Left kidney (tissue), 2 donors: ENCODE data around the gene S1PR3. TPM values are rescaled to one million over a fixed set of nuclear protein-coding genes. Genes with fewer than 3 reads are reported as not detected.

Experiments used
- DNase-seq: peaks from one replicate; pipeline ENCODE4 v3.0.0-alpha.2; 2013
- polyA plus RNA-seq: library from polyadenylated mRNA; unstranded; fragments of 120-200 nt; gene quantifications from one replicate; pipeline ENCODE4 v1.2.1, GENCODE V29; 2013; ENCODE audit not compliant: insufficient read length

The S1PR3 gene
- polyA plus RNA-seq, 1 donor = 52.7 TPM

GRCh38 chr9:89008055-89008743 lies 16.9 kb downstream of the S1PR3 start:
- no peak for DNase-seq

GRCh38 chr9:89008744-89009545 lies 17.7 kb downstream of the S1PR3 start:
- DNase-seq = no peak

- DNase-seq = no peak
Observed at GRCh38 chr9:89009546-89009840, 18.2 kb downstream of the S1PR3 start.

- no peak for DNase-seq
Observed at GRCh38 chr9:89010056-89010455, 18.8 kb downstream of the S1PR3 start.

- DNase-seq = no peak
Observed at GRCh38 chr9:89010526-89011111, 19.4 kb downstream of the S1PR3 start.

GRCh38 chr9:89011683-89012082 lies 20.4 kb downstream of the S1PR3 start:
- no peak for DNase-seq

GRCh38 chr9:89012294-89013042 lies 21.2 kb downstream of the S1PR3 start:
- no peak for DNase-seq

- no peak for DNase-seq
Observed at GRCh38 chr9:89013660-89014059, 22.4 kb downstream of the S1PR3 start.

- DNase-seq = no peak
Observed at GRCh38 chr9:89014153-89014552, 22.9 kb downstream of the S1PR3 start.

GRCh38 chr9:89015336-89015735 lies 24.1 kb downstream of the S1PR3 start:
- DNase-seq = no peak

GRCh38 chr9:89020754-89021153 lies 29.5 kb downstream of the S1PR3 start:
- DNase-seq = no peak

GRCh38 chr9:89021154-89021803 lies 30.0 kb downstream of the S1PR3 start:
- DNase-seq = no peak

GRCh38 chr9:89022001-89022759 lies 30.9 kb downstream of the S1PR3 start:
- no peak for DNase-seq

- no peak for DNase-seq
Observed at GRCh38 chr9:89022902-89023301, 31.6 kb downstream of the S1PR3 start.

GRCh38 chr9:89023740-89024139 lies 32.5 kb downstream of the S1PR3 start:
- no peak for DNase-seq

GRCh38 chr9:89024727-89025126 lies 33.5 kb downstream of the S1PR3 start:
- no peak for DNase-seq

- no peak for DNase-seq
Observed at GRCh38 chr9:89025553-89025952, 34.3 kb downstream of the S1PR3 start.

GRCh38 chr9:89026876-89027275 lies 35.6 kb downstream of the S1PR3 start:
- DNase-seq = no peak

GRCh38 chr9:89029788-89030187 lies 38.5 kb downstream of the S1PR3 start:
- DNase-seq = no peak

GRCh38 chr9:89032173-89032572 lies 40.9 kb downstream of the S1PR3 start:
- DNase-seq = no peak

GRCh38 chr9:89032661-89033060 lies 41.4 kb downstream of the S1PR3 start:
- DNase-seq = no peak
